GDM1 (cell line): Measurements from ENCODE around the gene KIAA0513.
"Not testable (repeated sequence)": the region's sequence is repeated elsewhere in the genome, so short reads cannot be mapped to it uniquely, and the experiment has no call there.

Experiments
- DNase-seq: peaks from one replicate; lab custom pipeline; 2025; lab: John Stamatoyannopoulos, UW

The KIAA0513 gene

GRCh38 chr16:85048921-85049562 is 21.4 kb downstream of the KIAA0513 start:
- no peak for DNase-seq

GRCh38 chr16:85049706-85050305 is 22.2 kb downstream of the KIAA0513 start:
- no peak for DNase-seq

DNA sequence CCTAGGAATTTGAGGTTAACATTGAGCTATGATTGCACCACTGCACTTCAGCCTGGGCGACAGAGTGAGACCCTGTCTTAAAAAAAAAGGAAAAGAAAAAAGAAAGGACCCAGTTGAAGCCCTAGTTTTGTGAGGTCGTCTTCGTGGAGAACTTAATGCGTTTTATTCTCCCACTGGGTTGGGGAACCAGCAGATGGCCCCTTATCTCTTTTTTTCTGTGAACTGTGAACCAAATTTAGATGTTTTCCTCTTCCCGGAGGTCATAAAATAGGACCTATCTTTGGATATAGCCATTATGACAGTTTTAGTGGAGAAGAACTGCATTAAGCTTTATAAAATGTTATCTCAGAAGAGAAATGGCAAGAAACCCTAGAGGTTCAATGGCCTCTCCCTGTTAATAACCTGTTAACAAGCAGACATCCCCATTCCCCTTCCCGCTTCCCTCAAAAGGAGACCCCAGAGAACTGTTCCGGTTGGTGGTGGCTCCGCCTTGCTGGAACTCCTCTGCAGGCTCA is 23.5 kb downstream of the KIAA0513 start:
- no peak for DNase-seq

DNA sequence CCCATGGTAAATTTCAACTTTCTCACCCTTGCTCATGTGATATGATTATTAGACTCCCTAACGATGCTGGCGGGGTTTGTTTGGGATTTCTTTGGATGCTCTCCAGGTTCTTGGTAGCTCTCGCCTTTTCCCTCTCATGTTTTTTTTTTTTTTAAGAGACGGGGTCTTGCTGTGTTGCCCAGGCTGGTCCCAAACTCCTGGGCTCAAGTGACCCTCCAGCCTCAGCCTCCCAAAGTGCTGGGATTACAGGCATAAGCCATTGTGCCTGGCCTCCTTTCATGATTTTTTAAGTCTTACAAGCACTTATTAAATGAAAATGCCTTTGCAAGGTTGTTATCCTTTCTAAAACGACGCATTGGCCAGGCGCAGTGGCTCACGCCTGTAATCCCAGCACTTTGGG is 24.1 kb downstream of the KIAA0513 start:
- DNase-seq, result no peak

DNA sequence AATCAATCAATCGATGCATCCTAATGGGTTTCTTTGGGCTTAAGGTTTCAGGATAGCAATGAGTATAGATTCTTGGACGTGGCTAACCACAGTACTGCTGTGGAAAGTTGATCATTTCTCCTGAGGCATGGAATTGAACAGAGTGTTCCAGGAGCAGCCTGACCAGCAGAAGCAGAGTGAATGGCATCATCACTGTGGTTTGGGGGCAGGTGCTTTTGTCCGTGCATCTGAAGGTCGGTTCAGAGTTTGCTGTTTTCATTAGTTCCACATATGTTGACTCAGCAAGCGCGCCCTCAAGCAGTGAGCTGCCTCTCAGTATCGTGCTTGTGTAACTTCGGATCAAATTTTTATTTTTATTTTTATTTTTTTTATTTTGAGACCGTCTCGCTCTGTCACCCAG is 24.9 kb downstream of the KIAA0513 start:
- DNase-seq, result no peak

- not testable (repeated sequence) for DNase-seq
Measured at GRCh38 chr16:85054321-85054720, 26.7 kb downstream of the KIAA0513 start.

DNA sequence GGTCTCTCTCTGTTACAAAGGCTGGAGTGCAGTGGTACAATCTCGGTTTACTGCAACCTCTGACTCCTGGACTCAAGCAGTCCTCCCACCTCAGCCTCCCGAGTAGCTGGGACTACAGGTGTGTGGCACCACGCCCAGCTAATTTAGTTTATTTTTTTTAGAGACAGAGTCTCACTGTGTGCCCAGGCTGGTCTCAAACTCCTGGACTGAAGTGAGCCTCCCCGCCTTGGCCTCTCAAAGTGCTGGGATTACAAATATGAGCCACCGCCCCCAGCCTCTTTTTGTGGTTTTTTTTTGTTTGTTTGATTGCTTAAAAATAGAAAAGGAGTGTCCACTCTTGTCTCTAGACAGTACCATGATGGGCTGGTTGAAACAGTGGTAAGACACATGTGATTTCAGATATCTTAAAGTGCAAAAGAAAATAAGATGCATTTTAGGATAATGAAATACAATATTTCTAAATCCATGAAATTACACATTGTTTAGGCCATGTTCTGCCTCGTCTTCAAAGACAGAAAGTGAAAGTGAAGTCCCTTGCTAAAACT is 27.4 kb downstream of the KIAA0513 start:
- no peak for DNase-seq

DNA sequence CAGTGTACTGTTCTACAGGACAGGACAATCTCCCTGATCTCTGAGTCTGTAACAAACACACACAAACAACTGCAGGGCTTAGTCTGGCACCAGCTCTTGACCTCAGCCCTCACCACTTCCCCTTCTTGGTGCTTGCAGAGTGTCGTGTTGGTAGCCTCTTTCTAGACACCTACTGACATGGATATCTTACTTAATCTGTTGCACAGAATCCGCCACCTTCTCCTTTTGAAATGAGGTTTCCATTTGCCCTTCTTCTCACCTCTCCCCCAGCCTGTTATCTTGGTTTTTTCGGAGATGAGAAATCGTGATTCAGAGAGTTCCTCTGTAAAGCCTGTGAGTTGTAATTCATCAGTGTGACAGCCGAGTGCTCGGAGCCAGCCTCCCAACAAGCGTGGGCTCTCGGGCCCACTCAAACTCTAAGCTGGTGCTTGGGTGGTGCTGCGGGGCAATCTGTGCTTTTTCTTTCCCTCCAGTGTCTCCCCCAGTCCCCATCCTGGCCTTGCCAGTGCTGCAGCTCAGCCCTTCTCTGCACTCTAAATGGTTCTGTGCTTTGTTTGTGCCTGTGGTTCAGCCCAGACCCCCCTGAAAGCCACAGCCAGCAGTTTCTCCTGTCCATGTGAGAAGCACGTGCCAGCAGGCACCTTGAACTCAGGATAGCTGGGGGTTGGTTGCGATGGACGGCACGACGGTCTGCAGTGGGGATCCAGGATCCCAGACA is 28.1 kb downstream of the KIAA0513 start:
- peak; percentile 62 for DNase-seq

- DNase-seq, result no peak
Measured at GRCh38 chr16:85056211-85056748, 28.7 kb downstream of the KIAA0513 start.

GRCh38 chr16:85057212-85057889 is 29.8 kb downstream of the KIAA0513 start:
- DNase-seq, result no peak

- DNase-seq, result no peak
Measured at GRCh38 chr16:85057948-85058347, 30.4 kb downstream of the KIAA0513 start.

- no peak for DNase-seq
Measured at GRCh38 chr16:85058909-85059308, 31.3 kb downstream of the KIAA0513 start.

GRCh38 chr16:85061566-85061965 is 34.0 kb downstream of the KIAA0513 start:
- DNase-seq, result no peak

GRCh38 chr16:85062323-85062722 is 34.7 kb downstream of the KIAA0513 start:
- DNase-seq, result no peak

GRCh38 chr16:85062845-85063244 is 35.2 kb downstream of the KIAA0513 start:
- DNase-seq, result no peak

DNA sequence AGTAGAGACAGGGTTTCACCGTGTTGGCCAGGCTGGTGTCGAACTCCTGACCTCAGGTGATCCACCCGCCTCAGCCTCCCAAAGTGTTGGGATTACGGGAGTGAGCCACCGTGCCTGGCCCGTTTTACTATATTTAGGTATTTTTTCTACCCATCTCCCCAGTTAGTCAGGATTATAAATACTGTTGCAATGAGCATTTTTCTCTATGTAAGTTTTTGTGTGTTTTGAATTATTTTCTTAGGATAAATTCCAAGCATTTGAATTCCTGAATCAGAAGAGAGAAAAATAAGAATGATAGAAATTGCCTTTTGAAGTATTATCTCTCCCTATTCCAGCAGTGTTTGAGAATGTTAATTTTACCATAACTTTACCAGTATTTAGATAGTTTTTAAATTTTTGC is 36.6 kb downstream of the KIAA0513 start:
- no peak for DNase-seq

- DNase-seq, result no peak
Measured at GRCh38 chr16:85065099-85065498, 37.5 kb downstream of the KIAA0513 start.

DNA sequence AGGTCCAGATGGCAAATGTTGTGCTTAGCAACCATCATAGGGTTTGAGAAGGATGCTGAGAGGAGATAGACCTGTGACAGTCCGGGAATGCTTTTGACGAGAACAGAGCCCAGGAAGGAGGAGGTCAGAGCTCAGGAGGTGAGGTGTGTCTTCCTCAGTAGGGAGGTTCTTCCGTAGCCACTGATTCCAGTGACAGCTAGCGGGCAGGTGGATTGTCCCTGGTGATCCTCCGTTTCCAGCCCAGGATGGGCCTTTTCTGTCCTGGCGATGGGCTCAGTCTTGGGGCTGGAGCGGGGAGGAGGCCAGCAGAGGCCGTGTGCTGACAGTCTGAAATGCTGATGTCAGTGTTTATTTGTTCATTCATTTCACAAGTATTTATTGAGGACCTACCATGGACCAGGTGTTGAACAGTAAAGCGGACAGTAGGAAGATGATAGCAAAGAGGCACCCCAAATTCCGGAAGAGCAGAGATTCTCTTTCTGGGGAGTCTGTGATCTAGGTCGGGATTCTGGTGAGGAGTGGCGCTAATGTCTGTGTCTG is 38.8 kb downstream of the KIAA0513 start:
- no peak for DNase-seq

DNA sequence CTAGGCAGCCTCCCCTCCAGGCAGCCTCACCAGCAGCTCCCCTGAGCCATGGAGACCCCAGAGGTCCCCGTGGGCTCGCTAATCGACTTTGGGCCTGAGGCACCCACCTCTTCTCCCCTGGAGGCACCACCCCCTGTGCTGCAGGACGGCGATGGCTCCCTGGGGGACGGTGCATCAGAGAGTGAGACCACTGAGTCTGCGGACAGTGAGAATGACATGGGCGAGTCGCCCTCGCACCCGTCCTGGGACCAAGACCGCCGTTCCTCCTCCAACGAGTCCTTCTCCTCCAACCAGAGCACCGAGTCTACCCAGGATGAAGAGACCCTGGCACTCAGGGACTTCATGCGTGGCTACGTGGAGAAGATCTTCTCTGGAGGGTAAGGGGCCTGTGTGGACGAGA is 39.4 kb downstream of the KIAA0513 start:
- no peak for DNase-seq

GRCh38 chr16:85067426-85067825 is 39.8 kb downstream of the KIAA0513 start:
- DNase-seq, result no peak

GRCh38 chr16:85068746-85069145 is 41.2 kb downstream of the KIAA0513 start:
- DNase-seq, result no peak

DNA sequence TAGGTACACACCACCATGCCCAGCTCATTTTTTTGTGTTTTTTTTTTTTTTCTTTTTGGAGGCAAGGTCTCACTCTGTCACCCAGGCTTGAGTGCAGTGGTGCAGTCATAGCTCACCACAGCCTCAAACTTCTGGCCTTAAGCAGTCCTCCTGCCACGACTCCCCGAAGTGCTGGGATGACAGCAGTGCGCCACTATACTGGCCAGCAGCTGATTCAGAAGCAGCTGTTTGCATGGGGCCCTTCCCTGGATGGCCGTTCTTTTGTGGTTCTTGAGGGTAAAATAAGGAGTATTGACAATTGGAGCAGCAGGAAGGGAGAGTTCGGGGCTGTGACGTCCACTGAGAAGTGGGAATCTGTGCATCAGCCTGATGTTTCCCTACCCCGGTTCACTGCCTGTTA is 41.6 kb downstream of the KIAA0513 start:
- no peak for DNase-seq
